GM23338 (cell line): Measurements from ENCODE around the gene CD1E. TPM values are rescaled to one million over a fixed set of nuclear protein-coding genes. Genes with fewer than 3 reads are reported as not detected.

Experiments
- polyA plus RNA-seq: library from polyadenylated mRNA; unstranded; fragments of >200 nt; fragmentation: Nextera tagmentation; extraction: Ambion mirVana; gene quantifications from 2 replicates; pipeline ENCODE4 v1.2.1, GENCODE V29; 2016
- total RNA-seq: library from RNA; depleted of rRNA; stranded (reverse); fragments of >200 nt; shearing (Covaris generic); gene quantifications from 2 replicates; pipeline ENCODE4 v1.2.3, GENCODE V29; 2014; rRNA removed

Gene CD1E
- total and polyA plus RNA-seq, 2 experiments from 2014 or later = not detected

Other genes starting within 250 kb of the CD1E start
- gene CD1D, start 173.0 kb upstream of the CD1E start, total RNA-seq = 1.3 and 2.7 TPM in 2 replicates
- gene CD1D, start 173.0 kb upstream of the CD1E start, polyA plus RNA-seq = 1.5 and 1.7 TPM in 2 replicates
- gene CD1A, start 99.5 kb upstream of the CD1E start, total RNA-seq = not detected in 2 replicates
- gene CD1A, start 99.5 kb upstream of the CD1E start, polyA plus RNA-seq = not detected in 2 replicates
- gene CD1C, start 64.0 kb upstream of the CD1E start, total RNA-seq = 0.16 TPM in 1 of 2 replicates, not detected in the other
- 0.30 TPM in 1 of 2 replicates, not detected in the other for gene CD1C, start 64.0 kb upstream of the CD1E start, polyA plus RNA-seq
- gene CD1B, start 22.4 kb upstream of the CD1E start, total RNA-seq = not detected in 2 replicates
- gene CD1B, start 22.4 kb upstream of the CD1E start, polyA plus RNA-seq = not detected in 2 replicates
- gene OR10T2, start 45.6 kb downstream of the CD1E start, total RNA-seq = not detected in 2 replicates
- not detected in 2 replicates for gene OR10T2, start 45.6 kb downstream of the CD1E start, polyA plus RNA-seq
- gene OR10K2, start 72.3 kb downstream of the CD1E start, total RNA-seq = not detected in 2 replicates
- not detected in 2 replicates for gene OR10K2, start 72.3 kb downstream of the CD1E start, polyA plus RNA-seq
- gene OR10K1, start 107.9 kb downstream of the CD1E start, total RNA-seq = not detected in 2 replicates
- gene OR10K1, start 107.9 kb downstream of the CD1E start, polyA plus RNA-seq = not detected in 2 replicates
- gene OR10R2, start 118.3 kb downstream of the CD1E start, total RNA-seq = not detected in 2 replicates
- not detected in 2 replicates for gene OR10R2, start 118.3 kb downstream of the CD1E start, polyA plus RNA-seq
- not detected in 2 replicates for gene OR6Y1, start 200.5 kb downstream of the CD1E start, total RNA-seq
- not detected in 2 replicates for gene OR6Y1, start 200.5 kb downstream of the CD1E start, polyA plus RNA-seq
- gene OR6P1, start 216.7 kb downstream of the CD1E start, total RNA-seq = not detected in 2 replicates
- gene OR6P1, start 216.7 kb downstream of the CD1E start, polyA plus RNA-seq = not detected in 2 replicates
- gene OR10X1, start 226.0 kb downstream of the CD1E start, total RNA-seq = not detected in 2 replicates
- not detected in 2 replicates for gene OR10X1, start 226.0 kb downstream of the CD1E start, polyA plus RNA-seq